ENCODE results near the gene VAV3. TPM values are rescaled to one million over a fixed set of nuclear protein-coding genes. Genes with fewer than 3 reads are reported as not detected.

Gene VAV3
- total and polyA plus RNA-seq, 9 of the 15 experiments (the other 6 are each of a cell fraction or from before 2014, with no cell fraction given), result not detected

DNA sequence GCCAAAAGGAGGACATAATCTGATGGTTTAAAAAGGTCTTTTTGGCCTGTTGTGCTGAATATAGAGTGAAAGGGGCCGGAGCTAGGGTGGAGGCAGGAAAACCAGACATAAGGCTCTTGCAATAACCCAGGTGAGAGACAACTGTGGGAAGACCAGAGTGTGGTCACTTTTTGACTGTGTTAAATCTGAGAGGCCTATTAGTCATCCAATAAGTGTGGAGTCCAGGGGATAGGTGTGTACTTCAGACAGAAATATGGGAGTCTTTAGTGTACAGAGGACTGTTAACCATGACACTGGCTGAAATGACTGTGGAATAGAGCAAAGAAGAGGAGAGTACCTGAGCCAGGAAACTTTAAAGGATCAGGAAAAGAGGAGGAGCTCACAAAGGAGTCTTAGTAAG is 89.3 kb downstream of the VAV3 start:
- no peak overlapping the region for H2AFZ ChIP-seq (ENCODE audit: low read depth, low read length)
- CTCF ChIA-PET (ENCODE audit: low intra/inter-chr PET ratio), result no interaction called here

DNA sequence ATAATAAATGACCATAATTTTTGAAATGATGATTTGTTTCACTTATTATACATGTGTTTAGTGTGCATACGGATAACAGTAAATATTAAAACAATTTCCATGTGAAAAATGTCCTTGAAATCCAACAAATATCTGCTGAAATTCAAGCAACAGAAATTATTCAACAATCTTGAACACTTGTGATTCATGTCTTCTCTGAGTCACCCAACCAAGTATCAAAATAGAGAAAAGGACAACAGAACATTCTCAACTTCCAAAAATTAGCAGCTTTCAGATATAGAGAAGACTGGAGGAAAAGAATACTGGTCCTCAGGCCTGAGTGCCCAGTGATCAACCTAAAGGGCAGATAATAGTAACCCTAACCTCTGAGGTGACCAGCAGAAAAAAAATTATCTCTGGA is 90.8 kb downstream of the VAV3 start:
- DNase-seq (ENCODE audit: extremely low read depth in 1 of 4, low spot score in 3 of 4) (no peak), FAIRE-seq (no peak), ATAC-seq (no peak)
- no peaks in the 10 kb centered on the region for H3K9me3 ChIP-seq (replicated peaks; ENCODE audit: control insufficient read depth, insufficient read depth, low read depth, low read length)
- no TSS peak for BruUV-seq (replicated peaks)
- H3K36me3 ChIP-seq (ENCODE audit: control insufficient read depth, insufficient read depth, low read length), result no peaks in the 10 kb centered on the region
- no peak overlapping the region for H2AFZ ChIP-seq (ENCODE audit: low read depth, low read length)
- no peaks in the 10 kb centered on the region for H3K4me1 ChIP-seq (replicated peaks in 1 of 2; ENCODE audit: control insufficient read depth in 2 of 2, insufficient read depth in 2 of 2, low read length in 2 of 2)
- no peak overlapping the region for H3K9ac ChIP-seq (ENCODE audit: insufficient read depth in 1 of 2, low read depth in 2 of 2, low read length in 2 of 2)
- CTCF ChIA-PET (ENCODE audit: low intra/inter-chr PET ratio), result no interaction called here
- H3K27ac ChIP-seq (ENCODE audit: extremely low read depth, low read depth, low read length), result no peak overlapping the region
- no peaks in the 10 kb centered on the region for H3K27me3 ChIP-seq (ENCODE audit: control insufficient read depth in 2 of 2, insufficient read depth in 2 of 2, low read length in 2 of 2)
- H3K9me1 ChIP-seq (ENCODE audit: control insufficient read depth, insufficient read depth, low read length), result no peaks in the 10 kb centered on the region
- no peak overlapping the region for H3K4me2 ChIP-seq (ENCODE audit: insufficient read depth, low read length)
- no peaks in the 10 kb centered on the region for H3K79me2 ChIP-seq (ENCODE audit: control insufficient read depth, insufficient read depth, low read length)
- 0% methylated on average over 1 of the region's 1 CpG for WGBS (ENCODE audit: insufficient coverage, low coverage, missing lambda C conversion rate)
- in situ Hi-C loops (cut with MboI), result no loop called here
- intact Hi-C loops (cut with micrococcal nuclease), result loop anchor here (10.0 kb wide), 1 partner anchor 61 kb away; no protein-coding TSS in a partner anchor
- no peaks in the 10 kb centered on the region for H4K20me1 ChIP-seq (replicated peaks; ENCODE audit: control insufficient read depth, insufficient read depth, low read length)
- POLR2A ChIA-PET, result no interaction called here
- no peak overlapping the region for H3K4me3 ChIP-seq
- TF ChIP-seq ZNF695 (CRISPR knock-in tag; IDR thresholded peaks at IDR 0.05) (no peak), RAD51 (IDR thresholded peaks at IDR 0.05; ENCODE audit: borderline replicate concordance, low read depth) (no peak), SMARCC2 (IDR thresholded peaks at IDR 0.05; ENCODE audit: low read depth) (no peak), RBM25 (IDR thresholded peaks at IDR 0.05; ENCODE audit: low read depth, low read length, severe bottlenecking) (no peak), EHMT2 (IDR thresholded peaks at IDR 0.05) (no peak), CCAR2 (IDR thresholded peaks at IDR 0.05; ENCODE audit: low read depth, low read length) (no peak), ZNF134 (CRISPR knock-in tag; conservative IDR thresholded peaks at IDR 0.05) (no peak), PCBP1 (IDR thresholded peaks at IDR 0.05; ENCODE audit: low read depth, low read length, poor library complexity, severe bottlenecking) (no peak)
- TF ChIP-seq, protein P1, sequence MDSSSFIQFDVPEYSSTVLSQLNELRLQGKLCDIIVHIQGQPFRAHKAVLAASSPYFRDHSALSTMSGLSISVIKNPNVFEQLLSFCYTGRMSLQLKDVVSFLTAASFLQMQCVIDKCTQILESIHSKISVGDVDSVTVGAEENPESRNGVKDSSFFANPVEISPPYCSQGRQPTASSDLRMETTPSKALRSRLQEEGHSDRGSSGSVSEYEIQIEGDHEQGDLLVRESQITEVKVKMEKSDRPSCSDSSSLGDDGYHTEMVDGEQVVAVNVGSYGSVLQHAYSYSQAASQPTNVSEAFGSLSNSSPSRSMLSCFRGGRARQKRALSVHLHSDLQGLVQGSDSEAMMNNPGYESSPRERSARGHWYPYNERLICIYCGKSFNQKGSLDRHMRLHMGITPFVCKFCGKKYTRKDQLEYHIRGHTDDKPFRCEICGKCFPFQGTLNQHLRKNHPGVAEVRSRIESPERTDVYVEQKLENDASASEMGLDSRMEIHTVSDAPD (CRISPR knock-in tag; IDR thresholded peaks at IDR 0.05), result no peak
- TF ChIP-seq, protein P2, sequence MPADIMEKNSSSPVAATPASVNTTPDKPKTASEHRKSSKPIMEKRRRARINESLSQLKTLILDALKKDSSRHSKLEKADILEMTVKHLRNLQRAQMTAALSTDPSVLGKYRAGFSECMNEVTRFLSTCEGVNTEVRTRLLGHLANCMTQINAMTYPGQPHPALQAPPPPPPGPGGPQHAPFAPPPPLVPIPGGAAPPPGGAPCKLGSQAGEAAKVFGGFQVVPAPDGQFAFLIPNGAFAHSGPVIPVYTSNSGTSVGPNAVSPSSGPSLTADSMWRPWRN (IDR thresholded peaks at IDR 0.05; ENCODE audit: low read depth), result no peak

More for the DNA sequence above, 89.3 kb downstream of the VAV3 start:
- 0% methylated on average over 1 of the region's 1 CpG for WGBS (ENCODE audit: insufficient coverage, low coverage, missing lambda C conversion rate)
- Histone ChIP-seq H3K9me3 (replicated peaks; ENCODE audit: control insufficient read depth, insufficient read depth, low read depth, low read length) (no peaks in the 10 kb centered on the region), H3K9ac (ENCODE audit: insufficient read depth in 1 of 2, low read depth in 2 of 2, low read length in 2 of 2) (no peak overlapping the region), H3K36me3 (ENCODE audit: control insufficient read depth, insufficient read depth, low read length) (no peaks in the 10 kb centered on the region), H3K27me3 (ENCODE audit: control insufficient read depth in 2 of 2, insufficient read depth in 2 of 2, low read length in 2 of 2) (no peaks in the 10 kb centered on the region), H3K9me1 (ENCODE audit: control insufficient read depth, insufficient read depth, low read length) (no peaks in the 10 kb centered on the region), H3K4me1 (replicated peaks in 1 of 2; ENCODE audit: control insufficient read depth in 2 of 2, insufficient read depth in 2 of 2, low read length in 2 of 2) (no peaks in the 10 kb centered on the region), H3K27ac (ENCODE audit: extremely low read depth, low read depth, low read length) (no peak overlapping the region), H3K4me3 (no peak overlapping the region), H4K20me1 (replicated peaks; ENCODE audit: control insufficient read depth, insufficient read depth, low read length) (no peaks in the 10 kb centered on the region), H3K79me2 (ENCODE audit: control insufficient read depth, insufficient read depth, low read length) (no peaks in the 10 kb centered on the region), H3K4me2 (ENCODE audit: insufficient read depth, low read length) (no peak overlapping the region)
- in situ Hi-C loops (cut with MboI), result no loop called here
- no peak for FAIRE-seq
- no TSS peak for BruUV-seq (replicated peaks)
- POLR2A ChIA-PET, result no interaction called here
- no peak for DNase-seq (ENCODE audit: extremely low read depth in 1 of 4, low spot score in 3 of 4)
- intact Hi-C loops (cut with micrococcal nuclease), result loop anchor here (10.0 kb wide), 1 partner anchor 59 kb away; no protein-coding TSS in a partner anchor
- no peak for ATAC-seq
- TF ChIP-seq ZNF445 (CRISPR knock-in tag; IDR thresholded peaks at IDR 0.05; ENCODE audit: low read depth) (no peak), NCOA1 (IDR thresholded peaks at IDR 0.05; ENCODE audit: low read depth) (no peak), FOXM1 (IDR thresholded peaks at IDR 0.05; ENCODE audit: low read depth) (no peak), FOXM1 (CRISPR knock-in tag; IDR thresholded peaks at IDR 0.05; ENCODE audit: low read depth) (no peak), ZNF3 (CRISPR knock-in tag; IDR thresholded peaks at IDR 0.05) (no peak), STAT5A (IDR thresholded peaks at IDR 0.05; ENCODE audit: borderline replicate concordance, low read length) (no peak), SREBF1 (IDR thresholded peaks at IDR 0.05; ENCODE audit: borderline replicate concordance, low read depth, low read length) (no peak)
- TF ChIP-seq, protein P3, sequence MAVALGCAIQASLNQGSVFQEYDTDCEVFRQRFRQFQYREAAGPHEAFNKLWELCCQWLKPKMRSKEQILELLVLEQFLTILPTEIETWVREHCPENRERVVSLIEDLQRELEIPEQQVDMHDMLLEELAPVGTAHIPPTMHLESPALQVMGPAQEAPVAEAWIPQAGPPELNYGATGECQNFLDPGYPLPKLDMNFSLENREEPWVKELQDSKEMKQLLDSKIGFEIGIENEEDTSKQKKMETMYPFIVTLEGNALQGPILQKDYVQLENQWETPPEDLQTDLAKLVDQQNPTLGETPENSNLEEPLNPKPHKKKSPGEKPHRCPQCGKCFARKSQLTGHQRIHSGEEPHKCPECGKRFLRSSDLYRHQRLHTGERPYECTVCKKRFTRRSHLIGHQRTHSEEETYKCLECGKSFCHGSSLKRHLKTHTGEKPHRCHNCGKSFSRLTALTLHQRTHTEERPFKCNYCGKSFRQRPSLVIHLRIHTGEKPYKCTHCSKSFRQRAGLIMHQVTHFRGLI (CRISPR knock-in tag; IDR thresholded peaks at IDR 0.05), result no peak
